HAP-1 (cell line): ENCODE data around the gene MAGI2.
A peak's percentile ranks its signal among the peaks of the same experiment; 100 is the strongest.
"Not testable (repeated sequence)": the region's sequence is repeated elsewhere in the genome, so short reads cannot be mapped to it uniquely, and the experiment has no call there.

ENCODE experiments used
- DNase-seq, 2 experiments: peaks; one replicate each; pipeline ENCODE4 v3.0.0-alpha.2; 2016 to 2020; ENCODE audit warnings: low spot score in 2 of 2
- H3K27me3 ChIP-seq: fragments of 250-450 bp; sonication (Bioruptor Pico); 2 replicates; pipeline ENCODE4 v1.5.1; 2020; ENCODE audit warnings: low read depth, mild to moderate bottlenecking, moderate library complexity
- H3K36me3 ChIP-seq: fragments of 250-450 bp; sonication (Bioruptor Pico); replicated peaks from 2 replicates; pipeline ENCODE4 v1.5.1; 2020; ENCODE audit warnings: mild to moderate bottlenecking
- H3K4me1 ChIP-seq: fragments of 250-450 bp; sonication (Bioruptor Pico); 2 replicates; pipeline ENCODE4 v1.5.1; 2020; ENCODE audit warnings: mild to moderate bottlenecking
- H3K4me3 ChIP-seq: fragments of 250-450 bp; sonication (Bioruptor Pico); 2 replicates; pipeline ENCODE4 v1.5.1; 2020; ENCODE audit warnings: mild to moderate bottlenecking, moderate library complexity
- H3K9me3 ChIP-seq: fragments of 250-450 bp; sonication (Bioruptor Pico); 2 replicates; pipeline ENCODE4 v1.5.1; 2020; ENCODE audit warnings: mild to moderate bottlenecking, moderate library complexity
- in situ Hi-C: fragments of 300-500 bp; cut with MboI; formaldehyde crosslinking; loops from 3 replicates; pipeline ENCODE4 v1.14.3; 2020; ENCODE audit warnings: low sequenced_read_pairs, inconsistent platforms, mixed read lengths

The MAGI2 gene

DNA sequence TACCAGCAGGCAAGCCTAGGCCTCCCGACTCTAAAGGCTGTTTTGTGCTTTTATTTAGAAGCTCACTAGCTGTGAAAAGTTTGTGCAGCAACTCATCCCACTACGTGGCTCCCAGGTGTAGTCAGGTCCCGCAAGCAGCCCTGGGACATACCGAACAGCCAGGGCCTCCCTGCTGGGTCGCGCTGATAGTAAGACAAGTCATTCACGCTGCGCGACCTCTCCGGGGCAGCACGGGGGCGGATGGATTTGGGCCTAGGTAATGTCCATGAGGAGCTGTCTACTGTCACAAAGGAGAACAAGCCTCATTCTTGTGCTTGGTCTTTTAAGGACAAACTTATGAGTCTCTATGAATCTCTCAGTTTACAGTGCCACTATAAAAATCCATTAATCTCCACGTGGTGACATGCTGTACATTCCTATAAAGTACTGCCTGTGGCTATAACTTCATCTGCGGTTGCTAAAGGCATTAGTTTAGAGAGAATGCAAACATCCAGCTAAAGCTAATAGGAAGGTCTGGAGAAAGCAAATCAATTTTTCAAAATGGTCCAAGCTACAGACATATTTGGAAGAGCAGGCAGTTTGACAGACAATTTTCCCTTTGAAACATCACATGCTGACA lies 1108.1 kb downstream of the MAGI2 start:
- in situ Hi-C loops = no loop called here
- H3K27me3 ChIP-seq = no peaks in the 10 kb centered on the region
- H3K4me1 ChIP-seq = peaks cover 25% of the 10 kb centered on the region
- no peaks in the 10 kb centered on the region for H3K9me3 ChIP-seq
- DNase-seq = peak; percentile 20 to 44
- no peaks in the 10 kb centered on the region for H3K36me3 ChIP-seq
- no peak overlapping the region for H3K4me3 ChIP-seq

DNA sequence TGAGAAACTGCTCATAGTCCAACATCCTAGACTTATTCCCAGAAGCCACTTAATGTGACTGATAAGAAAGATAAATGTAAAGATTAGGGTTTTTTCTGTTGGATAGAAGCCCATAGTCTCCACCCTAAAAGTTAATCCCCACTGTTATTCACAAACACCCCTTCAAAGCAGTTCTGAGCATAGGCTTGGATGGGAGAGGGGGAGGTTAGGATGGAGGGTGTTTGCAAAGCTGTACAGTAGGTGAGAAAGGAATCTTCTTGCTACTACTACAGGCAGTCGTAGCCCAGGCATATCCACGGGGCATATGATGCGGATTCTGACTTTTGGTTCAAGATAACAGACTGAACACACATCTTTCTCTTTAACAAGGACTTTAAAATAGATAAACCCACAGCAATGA lies 1119.0 kb downstream of the MAGI2 start:
- no peak overlapping the region for H3K4me3 ChIP-seq
- DNase-seq = peak; percentile 50 to 75
- no peaks in the 10 kb centered on the region for H3K27me3 ChIP-seq
- H3K36me3 ChIP-seq = no peaks in the 10 kb centered on the region
- H3K4me1 ChIP-seq = peaks cover 25% of the 10 kb centered on the region
- H3K9me3 ChIP-seq = no peaks in the 10 kb centered on the region
- in situ Hi-C loops = no loop called here

DNA sequence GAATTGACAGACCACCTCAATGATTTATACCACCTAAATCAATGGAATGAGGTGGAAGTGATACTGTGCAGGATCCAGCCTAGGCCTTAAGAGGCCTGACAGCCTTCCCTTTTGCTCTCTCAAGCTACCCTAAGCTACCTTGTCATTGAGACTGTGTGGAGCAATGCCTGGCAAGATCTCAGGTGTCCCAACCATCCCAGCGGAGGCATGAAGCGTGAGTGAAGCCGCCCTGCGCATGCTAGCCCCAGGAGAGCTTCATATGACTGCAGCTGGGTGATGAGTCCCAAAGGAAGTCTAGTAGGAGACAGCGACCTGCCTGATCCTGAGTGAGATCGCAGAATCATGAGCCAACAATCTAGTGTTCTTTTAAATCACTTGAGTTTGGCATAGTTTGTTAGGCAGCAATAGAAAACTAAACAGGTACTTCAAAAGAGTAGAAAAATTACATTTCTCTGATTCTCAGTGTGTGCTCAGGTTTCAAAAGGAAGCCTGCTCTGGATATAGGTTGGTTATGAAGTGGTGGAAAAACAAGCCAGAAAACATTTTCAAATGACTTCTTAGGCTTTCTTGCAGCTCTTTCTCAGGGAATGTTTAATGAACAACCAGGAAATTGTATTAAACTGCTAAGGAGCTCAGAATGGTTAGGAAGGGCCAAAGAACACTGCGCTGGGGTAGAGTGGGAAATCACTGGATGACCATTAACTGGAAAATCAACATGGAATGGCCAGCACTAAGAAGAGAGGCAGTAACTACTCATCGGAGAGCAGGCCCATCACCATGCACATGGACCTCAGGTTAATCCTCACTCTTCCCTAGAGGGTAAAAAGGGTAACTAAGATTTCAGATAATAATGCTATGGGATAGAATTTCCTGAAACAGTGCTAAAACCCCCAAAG lies 1119.7 kb downstream of the MAGI2 start:
- no peaks in the 10 kb centered on the region for H3K27me3 ChIP-seq
- DNase-seq = no peak
- peaks cover 28% of the 10 kb centered on the region for H3K4me1 ChIP-seq
- no peaks in the 10 kb centered on the region for H3K9me3 ChIP-seq
- no peak overlapping the region for H3K4me3 ChIP-seq
- no peaks in the 10 kb centered on the region for H3K36me3 ChIP-seq
- in situ Hi-C loops = no loop called here

DNA sequence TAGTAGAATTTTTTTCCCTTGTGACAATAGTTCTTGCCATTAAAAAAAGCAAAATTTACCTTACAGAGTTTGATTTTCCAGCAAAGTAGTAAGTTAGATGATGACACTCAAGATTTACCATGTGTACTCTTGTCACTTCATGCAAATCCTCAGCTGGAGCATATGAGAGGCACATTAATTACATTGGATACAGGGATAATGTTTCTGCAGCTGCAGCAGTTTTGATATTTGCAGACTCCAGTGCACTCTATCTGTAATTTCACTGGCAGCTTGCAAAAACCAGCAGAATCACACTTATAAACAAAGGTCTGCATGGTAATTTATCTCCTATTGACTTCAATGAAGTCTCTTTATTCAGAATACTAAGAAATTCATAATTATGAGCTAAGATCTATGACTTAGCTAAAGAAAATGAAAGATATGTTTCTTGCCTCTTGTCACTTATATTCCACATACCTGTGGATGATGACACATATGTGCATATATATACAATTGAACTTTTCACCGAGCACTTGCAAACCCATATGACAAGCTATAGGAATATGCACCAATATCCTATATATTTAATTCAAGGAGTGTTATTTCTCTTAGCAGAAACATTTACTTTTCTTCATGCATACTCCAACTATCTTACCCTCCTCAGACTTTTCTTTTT lies 1124.3 kb downstream of the MAGI2 start:
- Histone ChIP-seq H3K9me3 (no peaks in the 10 kb centered on the region), H3K4me1 (peaks cover 20% of the 10 kb centered on the region), H3K4me3 (no peak overlapping the region), H3K27me3 (no peaks in the 10 kb centered on the region), H3K36me3 (no peaks in the 10 kb centered on the region)
- in situ Hi-C loops = no loop called here
- DNase-seq = no peak

DNA sequence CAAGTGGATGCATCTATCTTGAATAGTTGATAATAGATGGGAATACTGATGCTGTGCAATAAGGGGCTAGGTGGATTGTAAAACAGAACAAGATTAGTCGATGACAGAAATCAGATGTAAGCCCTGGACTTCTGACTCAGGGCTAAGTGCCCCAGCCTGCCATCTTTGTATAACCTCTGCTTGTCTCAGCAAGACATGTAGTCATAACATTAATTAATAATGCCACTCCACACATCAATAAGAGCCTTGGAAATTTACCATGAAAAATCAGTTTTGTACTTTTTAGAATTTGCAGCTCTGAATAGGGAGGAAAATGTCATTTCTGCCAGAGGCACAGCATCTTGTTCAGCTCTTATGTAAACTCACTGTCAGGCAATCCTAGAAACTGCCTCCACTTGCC lies 1125.7 kb downstream of the MAGI2 start:
- no peak for DNase-seq

DNA sequence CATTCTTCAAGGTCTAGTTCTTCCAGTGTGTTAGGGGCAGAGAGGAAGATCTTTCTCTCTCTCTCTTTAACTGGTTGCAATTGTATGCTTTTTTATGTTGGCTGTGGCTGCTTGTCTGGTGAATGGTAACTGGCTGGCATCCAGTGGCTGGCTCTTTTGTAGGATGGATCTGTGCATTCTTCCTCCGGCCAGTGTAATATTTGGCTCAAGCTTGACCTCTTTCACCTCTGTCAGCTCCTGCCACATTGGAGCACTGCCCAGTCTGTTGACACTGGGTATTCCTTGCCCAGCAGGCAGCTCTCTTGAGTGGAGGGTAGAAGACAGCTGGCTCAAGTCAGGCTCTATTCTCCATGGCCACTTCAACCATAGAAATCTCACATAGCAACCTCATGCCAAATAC lies 1126.6 kb downstream of the MAGI2 start:
- in situ Hi-C loops = no loop called here
- H3K4me1 ChIP-seq = peaks cover 11% of the 10 kb centered on the region
- H3K9me3 ChIP-seq = no peaks in the 10 kb centered on the region
- no peak overlapping the region for H3K4me3 ChIP-seq
- H3K27me3 ChIP-seq = no peaks in the 10 kb centered on the region
- DNase-seq = no peak
- no peaks in the 10 kb centered on the region for H3K36me3 ChIP-seq

More for the DNA sequence above, 1125.7 kb downstream of the MAGI2 start:
- in situ Hi-C loops = no loop called here
- H3K36me3 ChIP-seq = no peaks in the 10 kb centered on the region
- no peaks in the 10 kb centered on the region for H3K27me3 ChIP-seq
- H3K9me3 ChIP-seq = no peaks in the 10 kb centered on the region
- peaks cover 15% of the 10 kb centered on the region for H3K4me1 ChIP-seq
- no peak overlapping the region for H3K4me3 ChIP-seq

DNA sequence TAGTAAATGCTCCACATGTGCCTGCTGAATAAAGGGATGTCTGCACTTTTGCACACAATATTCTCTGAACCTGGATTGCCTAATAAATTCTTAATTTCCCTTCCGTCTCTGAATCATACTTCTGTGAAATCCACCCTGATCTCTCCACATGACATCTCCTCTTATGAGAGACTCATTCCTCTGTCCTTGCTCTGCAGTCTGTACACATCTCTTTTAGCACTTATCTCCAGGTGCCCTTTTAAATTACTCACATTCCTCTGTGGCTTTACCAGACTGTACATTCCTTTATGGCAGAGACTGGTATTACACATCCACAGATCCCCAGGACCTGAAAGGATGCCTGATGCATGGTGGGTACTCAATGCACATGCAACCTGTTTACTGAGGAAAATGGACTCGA lies 1127.3 kb downstream of the MAGI2 start:
- DNase-seq = no peak
- H3K36me3 ChIP-seq = no peaks in the 10 kb centered on the region
- H3K4me3 ChIP-seq = no peak overlapping the region
- H3K27me3 ChIP-seq = no peaks in the 10 kb centered on the region
- in situ Hi-C loops = no loop called here
- no peaks in the 10 kb centered on the region for H3K9me3 ChIP-seq
- peaks cover 8% of the 10 kb centered on the region for H3K4me1 ChIP-seq

DNA sequence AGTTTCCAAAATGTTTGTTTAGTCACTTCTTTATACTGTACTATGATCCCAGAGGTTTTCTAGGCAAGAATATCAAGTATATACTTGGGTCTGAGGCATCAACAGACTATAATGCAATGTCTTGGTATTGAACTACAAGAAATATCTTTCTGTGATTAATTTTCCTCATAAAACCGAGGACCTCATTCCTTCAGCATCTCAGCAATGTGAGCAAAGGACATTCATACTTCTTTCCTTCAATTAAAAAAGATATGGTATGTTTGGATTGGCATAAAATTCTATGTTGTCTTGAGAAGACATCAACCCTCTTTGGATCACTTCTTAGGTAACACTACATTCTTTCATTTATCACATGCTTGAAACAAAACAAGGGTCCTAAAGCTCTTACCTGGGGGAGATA lies 1130.3 kb downstream of the MAGI2 start:
- in situ Hi-C loops = no loop called here
- no peak overlapping the region for H3K4me3 ChIP-seq
- DNase-seq = no peak
- no peaks in the 10 kb centered on the region for H3K27me3 ChIP-seq
- no peaks in the 10 kb centered on the region for H3K4me1 ChIP-seq
- no peaks in the 10 kb centered on the region for H3K36me3 ChIP-seq
- no peaks in the 10 kb centered on the region for H3K9me3 ChIP-seq

DNA sequence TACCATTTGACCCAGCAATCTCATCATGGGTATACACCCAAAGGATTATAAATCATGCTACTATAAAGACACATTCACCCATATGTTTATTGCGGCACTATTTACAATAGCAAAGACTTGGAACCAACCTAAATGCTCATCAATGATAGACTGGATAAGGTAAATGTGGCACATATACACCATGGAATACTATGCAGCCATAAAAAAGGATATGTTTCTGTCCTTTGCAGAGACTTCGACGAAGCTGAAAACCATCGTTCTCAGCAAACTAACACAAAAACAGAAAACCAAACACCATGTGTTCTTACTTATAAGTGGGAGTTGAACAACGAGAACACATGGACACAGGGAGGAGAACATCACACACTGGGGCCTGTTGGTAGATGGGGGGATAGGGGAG lies 1131.2 kb downstream of the MAGI2 start:
- H3K4me1 ChIP-seq, in situ Hi-C loops: not testable (repeated sequence)

DNA sequence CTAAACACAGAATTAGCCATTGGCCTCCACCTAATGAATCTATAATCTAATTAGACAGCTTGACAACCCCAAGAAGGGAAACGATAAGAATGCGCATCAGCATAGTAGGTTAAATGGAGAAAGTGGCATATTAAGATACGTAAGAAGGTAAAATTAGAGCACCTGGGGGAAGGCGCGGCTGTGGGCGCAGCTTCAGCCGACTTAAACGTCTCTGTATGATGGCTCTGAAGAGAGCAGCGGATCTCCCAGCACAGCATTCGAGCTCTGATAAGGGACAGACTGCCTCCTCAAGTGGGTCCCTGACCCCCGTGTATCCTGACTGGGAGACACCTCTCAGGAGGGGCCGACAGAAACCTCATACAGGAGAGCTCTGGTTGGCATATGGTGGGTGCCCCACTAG lies 1136.1 kb downstream of the MAGI2 start:
- peaks cover 17% of the 10 kb centered on the region for H3K4me1 ChIP-seq
- H3K9me3 ChIP-seq = no peaks in the 10 kb centered on the region
- in situ Hi-C loops = no loop called here
- DNase-seq = no peak
- H3K27me3 ChIP-seq = no peaks in the 10 kb centered on the region
- H3K4me3 ChIP-seq = no peak overlapping the region
- H3K36me3 ChIP-seq = no peaks in the 10 kb centered on the region

More for the DNA sequence above, 1131.2 kb downstream of the MAGI2 start:
- not testable (repeated sequence) for H3K9me3 ChIP-seq, H3K4me3 ChIP-seq, DNase-seq, H3K36me3 ChIP-seq, H3K27me3 ChIP-seq

DNA sequence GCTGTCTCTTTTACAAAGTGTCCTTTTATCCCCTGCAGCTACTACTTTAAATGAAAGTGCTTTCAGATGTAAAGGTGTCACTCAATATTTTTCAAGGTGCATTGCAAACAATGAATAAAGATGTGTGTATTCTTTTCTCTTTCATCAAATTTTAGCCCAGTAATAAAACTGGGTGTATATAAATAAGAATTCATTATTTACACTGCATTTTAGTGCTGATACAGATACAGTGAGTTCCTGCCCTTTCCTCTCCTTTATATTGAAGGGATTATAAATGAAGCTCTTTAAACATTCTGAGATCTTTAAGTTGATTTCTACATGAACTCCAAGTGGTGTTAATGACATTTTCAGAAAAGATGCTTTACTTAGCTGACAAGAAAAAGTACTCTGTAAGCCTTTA lies 1137.4 kb downstream of the MAGI2 start:
- Histone ChIP-seq H3K36me3 (no peaks in the 10 kb centered on the region), H3K9me3 (no peaks in the 10 kb centered on the region), H3K27me3 (no peaks in the 10 kb centered on the region), H3K4me1 (peaks cover 17% of the 10 kb centered on the region), H3K4me3 (no peak overlapping the region)
- in situ Hi-C loops = no loop called here
- DNase-seq = peak in 1 of 2 experiments; percentile 45

DNA sequence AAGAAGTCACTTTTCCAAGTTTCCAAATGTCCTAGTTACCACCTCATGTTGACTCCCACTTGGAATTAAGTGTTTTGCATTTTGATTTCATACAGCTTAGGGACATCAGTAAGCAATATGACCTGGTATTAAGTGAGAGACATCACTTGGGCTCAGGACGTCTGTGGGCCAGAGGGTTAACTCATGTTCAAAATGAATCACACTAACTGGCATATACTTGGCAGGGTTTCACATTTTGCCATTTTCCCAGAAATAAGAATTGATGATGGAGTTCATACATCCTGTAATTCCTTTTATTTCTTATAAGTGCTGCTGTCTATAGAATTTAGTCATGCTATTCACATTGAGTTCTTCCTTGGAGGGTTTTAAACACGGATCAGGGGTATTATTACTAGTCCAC lies 1138.3 kb downstream of the MAGI2 start:
- Histone ChIP-seq H3K36me3 (no peaks in the 10 kb centered on the region), H3K9me3 (no peaks in the 10 kb centered on the region), H3K4me3 (no peak overlapping the region), H3K27me3 (no peaks in the 10 kb centered on the region), H3K4me1 (peaks cover 17% of the 10 kb centered on the region)
- in situ Hi-C loops = no loop called here
- DNase-seq = no peak

DNA sequence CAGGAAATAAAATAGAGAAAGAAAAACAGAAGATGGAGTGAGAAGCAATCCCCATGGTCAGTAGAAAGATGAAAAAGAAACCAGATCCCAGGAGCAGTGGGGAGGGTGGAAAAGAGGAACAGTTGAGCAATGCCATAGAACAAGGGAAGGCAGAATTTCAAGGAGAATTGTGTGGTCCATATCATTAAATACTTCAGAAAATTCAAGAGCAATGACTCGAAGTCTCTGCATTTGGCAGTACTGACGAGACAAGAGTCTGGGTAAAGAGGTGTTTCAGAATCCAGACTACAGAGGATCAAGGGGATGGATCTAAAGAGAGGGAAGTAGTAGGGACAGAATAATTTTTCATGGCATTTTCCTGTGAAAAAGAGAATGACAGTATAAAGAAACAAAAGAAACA lies 1142.3 kb downstream of the MAGI2 start:
- in situ Hi-C loops = no loop called here
- no peaks in the 10 kb centered on the region for H3K36me3 ChIP-seq
- H3K4me1 ChIP-seq = peaks cover 6% of the 10 kb centered on the region
- no peak for DNase-seq
- no peaks in the 10 kb centered on the region for H3K9me3 ChIP-seq
- no peak overlapping the region for H3K4me3 ChIP-seq
- H3K27me3 ChIP-seq = no peaks in the 10 kb centered on the region; the same call in 1 of the 2 replicates

DNA sequence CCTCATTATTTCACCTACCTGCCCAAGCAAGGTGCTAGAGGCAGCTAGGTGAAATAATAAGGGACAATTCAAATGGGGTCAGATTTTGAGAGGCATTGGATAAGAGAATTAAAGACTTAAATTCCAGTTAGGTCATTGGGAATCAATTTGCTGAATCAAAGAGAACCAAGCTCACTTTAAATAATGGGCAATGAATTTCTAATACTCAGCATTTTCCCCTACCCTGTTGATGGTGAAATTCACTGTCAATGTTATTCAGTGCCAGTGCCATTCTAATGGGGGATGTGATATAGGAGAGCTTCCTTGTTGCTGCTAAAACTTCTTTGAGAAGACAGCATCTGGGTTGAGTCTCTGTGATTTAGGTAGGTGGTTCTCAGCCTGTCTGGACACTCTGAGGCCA lies 1145.6 kb downstream of the MAGI2 start:
- H3K36me3 ChIP-seq = no peaks in the 10 kb centered on the region
- no peak for DNase-seq
- no peak overlapping the region for H3K4me3 ChIP-seq
- no peaks in the 10 kb centered on the region for H3K4me1 ChIP-seq
- in situ Hi-C loops = no loop called here
- no peaks in the 10 kb centered on the region; the same call in 1 of the 2 replicates for H3K27me3 ChIP-seq
- H3K9me3 ChIP-seq = no peaks in the 10 kb centered on the region
